Measurements from ENCODE around the gene MAEL. TPM values are rescaled to one million over a fixed set of nuclear protein-coding genes. Genes with fewer than 3 reads are reported as not detected.

MAEL gene
- polyA plus RNA-seq (not detected in 2 replicates), polyA minus RNA-seq (not detected in 2 replicates)

GRCh38 chr1:166988974-166989515 lies at the start of gene MAEL:
MAEL (plus strand) TSS chr1:166989280; CDS start chr1:166989353, 73 bp downstream.
- Histone ChIP-seq H3K9me3 (ENCODE audit: low read length) (no peaks in the 10 kb centered on the region), H4K20me1 (ENCODE audit: insufficient read depth) (no peaks in the 10 kb centered on the region), H3K27me3 (ENCODE audit: insufficient read depth, low read depth, low read length) (no peaks in the 10 kb centered on the region), H3K4me2 (ENCODE audit: low read length) (no peak within 1 kb of the TSS), H3K9me2 (ENCODE audit: insufficient read depth, low read length) (no peaks in the 10 kb centered on the region), H3K4me3 (ENCODE audit: low read length) (no peak within 1 kb of the TSS), H3K27ac (ENCODE audit: low read length) (no peak within 1 kb of the TSS), H3K9ac (ENCODE audit: low read length) (no peak within 1 kb of the TSS), H3F3A (ENCODE audit: insufficient read depth, low read length, poor library complexity, severe bottlenecking) (no peaks in the 10 kb centered on the region), H2AFZ (ENCODE audit: low read depth, low read length) (no peak within 1 kb of the TSS), H3K36me3 (ENCODE audit: insufficient read depth, low read length) (no peaks in the 10 kb centered on the region), H3K79me2 (replicated peaks; ENCODE audit: insufficient read depth, low read length) (no peaks in the 10 kb centered on the region)
- TF ChIP-seq CTCF (IDR thresholded peaks at IDR 0.05; ENCODE audit: poor library complexity, severe bottlenecking): no peak
- no peak for TF ChIP-seq RAD21 (conservative IDR thresholded peaks at IDR 0.05)
- no peak for TF ChIP-seq EZH2 (IDR thresholded peaks at IDR 0.05; ENCODE audit: borderline replicate concordance, insufficient read depth, low read length, poor library complexity, severe bottlenecking)
- no peak for TF ChIP-seq EP300 (conservative IDR thresholded peaks at IDR 0.05; ENCODE audit: poor library complexity, severe bottlenecking)
- no peak for TF ChIP-seq TAF1 (IDR thresholded peaks at IDR 0.05; ENCODE audit: low read depth)
- TF ChIP-seq POLR2AphosphoS5 (IDR thresholded peaks at IDR 0.05): no peak
- TF ChIP-seq REST (IDR thresholded peaks at IDR 0.05; ENCODE audit: borderline replicate concordance): no peak
- TF ChIP-seq MXI1 (conservative IDR thresholded peaks at IDR 0.05; ENCODE audit: poor library complexity, severe bottlenecking): no peak
- no peak for TF ChIP-seq SMC3 (conservative IDR thresholded peaks at IDR 0.05; ENCODE audit: poor library complexity)

GRCh38 chr1:166939741-166940375 lies 49.2 kb upstream of the MAEL start:
- H3K4me2 ChIP-seq (ENCODE audit: low read length): no peak overlapping the region
- no peaks in the 10 kb centered on the region for H3K79me2 ChIP-seq (replicated peaks; ENCODE audit: insufficient read depth, low read length)
- no peaks in the 10 kb centered on the region for H3F3A ChIP-seq (ENCODE audit: insufficient read depth, low read length, poor library complexity, severe bottlenecking)
- no peaks in the 10 kb centered on the region for H3K27me3 ChIP-seq (ENCODE audit: insufficient read depth, low read depth, low read length)
- no peaks in the 10 kb centered on the region for H3K9me2 ChIP-seq (ENCODE audit: insufficient read depth, low read length)
- TF ChIP-seq POLR2AphosphoS5 (IDR thresholded peaks at IDR 0.05) (no peak), REST (IDR thresholded peaks at IDR 0.05; ENCODE audit: borderline replicate concordance) (no peak), RAD21 (conservative IDR thresholded peaks at IDR 0.05) (no peak), CTCF (IDR thresholded peaks at IDR 0.05; ENCODE audit: poor library complexity, severe bottlenecking) (no peak), EZH2 (IDR thresholded peaks at IDR 0.05; ENCODE audit: borderline replicate concordance, insufficient read depth, low read length, poor library complexity, severe bottlenecking) (no peak), SMC3 (conservative IDR thresholded peaks at IDR 0.05; ENCODE audit: poor library complexity) (no peak), TAF1 (IDR thresholded peaks at IDR 0.05; ENCODE audit: low read depth) (no peak), EP300 (conservative IDR thresholded peaks at IDR 0.05; ENCODE audit: poor library complexity, severe bottlenecking) (no peak), MXI1 (conservative IDR thresholded peaks at IDR 0.05; ENCODE audit: poor library complexity, severe bottlenecking) (no peak)
- no peaks in the 10 kb centered on the region for H4K20me1 ChIP-seq (ENCODE audit: insufficient read depth)
- H3K36me3 ChIP-seq (ENCODE audit: insufficient read depth, low read length): no peaks in the 10 kb centered on the region
- H3K9me3 ChIP-seq (ENCODE audit: low read length): no peaks in the 10 kb centered on the region
- no peak overlapping the region for H3K4me3 ChIP-seq (ENCODE audit: low read length)
- no peak overlapping the region for H3K27ac ChIP-seq (ENCODE audit: low read length)
- no peak overlapping the region for H2AFZ ChIP-seq (ENCODE audit: low read depth, low read length)
- no peak overlapping the region for H3K9ac ChIP-seq (ENCODE audit: low read length)

Data from neural cell (in vitro differentiated cells).